Nephron (organoid): ENCODE results near the gene NTRK3.

ENCODE experiments used
- H3K27ac Mint-ChIP-seq, 3 experiments: 2 replicates each; pipeline ENCODE4 v1.8.0; 2020; ENCODE audit warnings: mixed read lengths in 3 of 3, mild to moderate bottlenecking in 2 of 3, moderate library complexity in 1 of 3
- H3K27me3 Mint-ChIP-seq: 2 replicates; pipeline ENCODE4 v1.8.0; 2021; ENCODE audit warnings: low read depth, mild to moderate bottlenecking, moderate library complexity, mixed read lengths
- H3K36me3 Mint-ChIP-seq: 2 replicates; pipeline ENCODE4 v1.8.0; 2020; ENCODE audit warnings: low read depth, mixed read lengths
- H3K4me1 Mint-ChIP-seq: 2 replicates; pipeline ENCODE4 v1.8.0; 2020; ENCODE audit warnings: mixed read lengths
- H3K4me3 Mint-ChIP-seq, 3 experiments: 2 replicates each; pipeline ENCODE4 v1.8.0; 2020; ENCODE audit warnings: mild to moderate bottlenecking in 3 of 3, mixed read lengths in 3 of 3, moderate library complexity in 2 of 3
- H3K9me3 Mint-ChIP-seq: 2 replicates; pipeline ENCODE4 v1.8.0; 2020; ENCODE audit warnings: mixed read lengths
- CTCF ChIP-seq, 3 experiments: fragments of 200-600 bp; sonication (generic); IDR thresholded peaks; one replicate each; pipeline ENCODE4 v1.5.0; 2021; ENCODE audit warnings: antibody characterized with exemption in 3 of 3; ENCODE audit not compliant: unreplicated experiment in 3 of 3

Gene NTRK3

DNA sequence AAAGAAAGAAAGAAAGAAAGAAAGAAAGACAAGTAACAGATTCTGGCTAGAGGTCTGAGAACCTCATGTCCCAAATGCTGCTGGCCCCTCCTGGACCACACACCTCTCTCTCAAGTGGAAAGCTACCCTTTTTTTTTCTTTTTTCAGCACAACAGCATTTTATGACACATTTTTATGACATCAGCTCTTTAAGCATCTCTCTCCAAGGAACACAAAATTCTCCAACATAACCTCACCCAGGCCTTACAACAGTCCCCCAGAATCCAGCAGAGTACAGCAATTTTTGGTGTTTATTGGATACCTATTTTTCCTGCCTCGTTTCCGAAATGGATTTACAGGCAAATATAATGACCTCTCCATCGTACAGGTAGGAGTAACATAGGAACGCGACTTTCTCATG is 11.2 kb upstream of the NTRK3 start:
- H3K36me3 Mint-ChIP-seq = no peaks in the 10 kb centered on the region
- H3K4me3 Mint-ChIP-seq = no peak overlapping the region
- no peak for TF ChIP-seq CTCF (IDR thresholded peaks at IDR 0.05; ENCODE audit: unreplicated experiment in 3 of 3)
- H3K4me1 Mint-ChIP-seq = no peaks in the 10 kb centered on the region
- no peak overlapping the region for H3K27ac Mint-ChIP-seq
- H3K9me3 Mint-ChIP-seq = no peaks in the 10 kb centered on the region
- peaks cover 78% of the 10 kb centered on the region for H3K27me3 Mint-ChIP-seq

DNA sequence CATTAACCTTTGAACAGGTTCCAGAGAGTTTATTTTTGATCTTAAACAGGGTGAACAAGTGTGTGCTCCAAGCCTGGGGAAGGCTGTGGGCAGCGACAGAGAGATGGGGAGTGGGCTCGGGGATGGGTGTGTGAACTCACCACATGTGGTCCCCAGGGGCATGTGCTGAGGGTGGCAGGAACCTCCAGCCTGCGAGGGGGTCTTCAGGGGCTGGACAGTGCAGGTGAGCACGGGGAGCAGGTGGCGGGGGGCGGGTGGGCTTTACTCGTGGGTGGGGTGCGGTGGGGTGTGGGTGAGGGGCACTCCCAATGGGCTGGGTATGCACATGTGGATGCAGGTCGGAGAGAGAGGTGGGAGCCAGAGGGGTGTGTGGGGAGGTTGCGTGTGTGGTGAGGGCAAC is 9.6 kb upstream of the NTRK3 start:
- Mint-ChIP-seq H3K27me3 (peaks cover 84% of the 10 kb centered on the region), H3K4me3 (no peak overlapping the region), H3K27ac (no peak overlapping the region), H3K9me3 (no peaks in the 10 kb centered on the region), H3K4me1 (no peaks in the 10 kb centered on the region), H3K36me3 (no peaks in the 10 kb centered on the region)
- no peak for TF ChIP-seq CTCF (IDR thresholded peaks at IDR 0.05; ENCODE audit: unreplicated experiment in 3 of 3)

DNA sequence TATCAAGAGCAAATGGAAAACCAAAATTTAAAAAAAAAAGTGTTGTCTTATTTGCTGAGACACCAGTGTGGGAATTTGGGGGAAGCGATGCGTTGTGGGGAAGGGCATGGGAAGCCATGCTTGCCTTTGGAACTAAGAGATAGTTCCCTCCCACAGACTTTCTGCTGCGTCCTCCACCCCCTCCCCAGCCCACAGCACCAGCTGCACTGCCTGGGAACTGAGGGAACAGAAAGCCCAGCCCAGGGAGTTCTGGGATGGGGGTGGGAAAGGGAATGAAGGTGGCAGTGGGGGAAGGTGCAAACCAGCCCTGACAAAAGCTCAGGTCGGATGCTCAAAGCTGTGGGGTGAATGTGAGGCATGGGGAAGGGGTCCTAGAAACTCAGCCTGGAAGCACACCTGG is 8.1 kb upstream of the NTRK3 start:
- Mint-ChIP-seq H3K27me3 (peaks cover 86% of the 10 kb centered on the region), H3K4me3 (no peak overlapping the region), H3K4me1 (no peaks in the 10 kb centered on the region), H3K27ac (no peak overlapping the region), H3K36me3 (no peaks in the 10 kb centered on the region), H3K9me3 (no peaks in the 10 kb centered on the region)
- no peak for TF ChIP-seq CTCF (IDR thresholded peaks at IDR 0.05; ENCODE audit: unreplicated experiment in 3 of 3)

GRCh38 chr15:88262064-88262463 is 5.5 kb upstream of the NTRK3 start:
- Mint-ChIP-seq H3K4me1 (peaks cover 14% of the 10 kb centered on the region), H3K36me3 (no peaks in the 10 kb centered on the region), H3K27ac (no peak overlapping the region), H3K27me3 (peaks cover 92% of the 10 kb centered on the region), H3K4me3 (no peak overlapping the region), H3K9me3 (no peaks in the 10 kb centered on the region)
- TF ChIP-seq CTCF (IDR thresholded peaks at IDR 0.05; ENCODE audit: unreplicated experiment in 3 of 3) = no peak

DNA sequence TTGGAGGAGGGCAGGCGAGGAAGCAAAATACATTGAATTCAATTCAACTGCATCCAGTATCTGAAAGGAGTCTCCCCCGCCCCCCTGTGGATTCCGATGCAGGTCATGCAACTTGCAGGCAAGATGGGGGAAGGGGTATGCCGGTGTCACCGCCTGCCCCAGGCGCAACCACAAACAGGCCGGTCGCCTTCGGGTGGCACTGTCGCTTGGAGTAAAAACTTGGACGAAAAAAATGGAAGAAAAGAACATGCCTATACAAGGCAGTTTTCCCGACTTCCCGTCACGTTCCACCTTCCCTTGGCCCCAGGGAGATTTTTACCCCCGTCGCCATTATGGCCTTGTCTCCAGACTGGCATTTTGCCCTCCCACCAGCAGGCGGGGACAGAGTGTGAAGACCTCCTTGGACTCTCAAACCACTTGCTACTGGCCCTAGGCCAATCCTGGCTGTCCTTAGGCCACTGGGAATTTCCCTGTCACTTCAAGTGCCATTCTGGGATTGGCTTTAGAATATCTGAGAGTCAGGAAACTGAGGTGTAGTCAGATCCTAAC is 1.6 kb upstream of the NTRK3 start:
- H3K27me3 Mint-ChIP-seq = peaks cover 93% of the 10 kb centered on the region
- no peaks in the 10 kb centered on the region for H3K9me3 Mint-ChIP-seq
- H3K4me3 Mint-ChIP-seq = peak overlapping the region; percentile 83 to 92 (median 88)
- no peaks in the 10 kb centered on the region for H3K36me3 Mint-ChIP-seq
- peak overlapping the region in 1 of 3 experiments; percentile 15 for H3K27ac Mint-ChIP-seq
- H3K4me1 Mint-ChIP-seq = peaks cover 35% of the 10 kb centered on the region
- TF ChIP-seq CTCF (IDR thresholded peaks at IDR 0.05; ENCODE audit: unreplicated experiment in 3 of 3) = peak in 2 of 3 experiments; percentile 26 to 34

GRCh38 chr15:88257311-88258092 is 963 bp upstream of the NTRK3 start:
- H3K36me3 Mint-ChIP-seq = no peaks in the 10 kb centered on the region
- peaks cover 96% of the 10 kb centered on the region for H3K27me3 Mint-ChIP-seq
- H3K27ac Mint-ChIP-seq = no peak overlapping the region
- H3K4me3 Mint-ChIP-seq = peak overlapping the region; percentile 83 to 92 (median 88)
- no peak for TF ChIP-seq CTCF (IDR thresholded peaks at IDR 0.05; ENCODE audit: unreplicated experiment in 3 of 3)
- H3K4me1 Mint-ChIP-seq = peaks cover 35% of the 10 kb centered on the region
- H3K9me3 Mint-ChIP-seq = no peaks in the 10 kb centered on the region
